GM19328 (cell line): ENCODE data around the gene EFNB2.

Experiments used
- ATAC-seq: cut with Tn5 transposase; IDR thresholded peaks from one replicate; pipeline ENCODE4 v1.9.1; 2021; ENCODE audit warnings: mild to moderate bottlenecking, moderate library complexity; ENCODE audit not compliant: unreplicated experiment

The EFNB2 gene

DNA sequence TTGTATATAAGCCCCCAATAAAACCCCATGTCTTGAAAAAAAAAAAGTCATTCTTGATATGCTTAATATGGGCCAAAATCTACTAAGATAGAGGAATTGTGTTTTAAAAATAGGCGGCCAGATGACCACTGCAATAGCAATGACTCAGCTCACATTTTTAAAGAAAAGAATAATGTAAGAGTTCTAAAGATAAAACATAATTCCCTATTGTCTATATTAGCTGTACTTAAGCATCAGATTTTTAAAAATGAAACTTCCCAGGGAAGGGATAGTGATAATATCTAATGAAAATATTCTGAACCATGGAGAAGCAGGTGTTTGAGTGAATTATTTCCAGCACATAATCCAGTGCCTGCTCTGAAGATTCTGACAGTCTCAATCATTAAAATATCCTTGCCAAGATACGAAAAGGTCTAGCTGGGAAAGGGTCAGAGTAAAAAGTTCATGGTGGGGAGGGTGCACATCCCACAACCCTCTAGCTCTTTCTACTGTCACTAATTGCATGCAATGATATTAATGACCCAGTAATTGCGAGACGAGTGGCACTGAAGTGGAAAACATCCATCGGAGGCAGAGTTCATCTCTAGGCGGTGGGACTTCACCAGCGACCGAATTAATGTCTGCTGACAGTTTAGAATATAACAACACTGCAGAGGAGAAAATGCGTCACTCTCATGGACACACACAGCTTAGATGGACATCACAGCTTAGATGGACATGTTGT is 31.6 kb downstream of the EFNB2 start:
- ATAC-seq, result no peak

DNA sequence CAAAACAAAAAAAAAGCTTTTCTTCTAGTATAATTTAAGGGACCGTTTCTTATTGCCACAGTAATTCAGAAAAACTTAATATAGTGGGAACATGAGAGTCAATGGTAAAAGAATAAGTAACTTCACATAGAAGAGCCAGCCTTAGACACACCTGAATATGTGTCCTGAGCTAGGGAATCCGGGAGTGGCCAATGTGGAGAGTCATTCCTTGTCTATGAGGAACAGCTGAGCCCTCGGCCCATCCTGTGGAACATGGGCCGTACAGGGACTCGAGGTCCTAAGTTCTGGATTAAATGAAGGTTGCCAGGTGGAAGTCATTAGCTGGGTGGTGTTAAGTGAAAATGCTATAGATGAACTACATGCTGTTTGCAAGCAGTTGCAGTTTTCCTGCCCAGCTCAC is 32.2 kb downstream of the EFNB2 start:
- ATAC-seq, result no peak

DNA sequence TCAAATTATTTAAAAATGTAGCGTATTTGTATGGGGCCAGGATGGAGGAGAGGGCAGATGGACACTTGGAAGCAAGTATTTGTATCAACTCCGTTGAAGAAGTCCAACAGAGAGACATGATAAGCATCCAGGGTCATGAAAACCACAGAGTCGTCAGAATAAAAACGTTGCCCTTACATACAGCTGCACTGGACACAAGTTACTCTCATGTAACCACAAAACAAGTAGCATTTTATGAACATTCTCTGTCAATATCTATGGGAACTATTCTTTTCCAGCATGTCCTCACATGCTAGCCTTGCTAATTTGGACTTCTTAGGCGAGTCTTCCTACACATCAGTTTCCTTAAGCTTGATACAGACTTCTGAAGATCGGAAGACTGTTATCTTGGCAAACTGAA is 35.0 kb downstream of the EFNB2 start:
- no peak for ATAC-seq

DNA sequence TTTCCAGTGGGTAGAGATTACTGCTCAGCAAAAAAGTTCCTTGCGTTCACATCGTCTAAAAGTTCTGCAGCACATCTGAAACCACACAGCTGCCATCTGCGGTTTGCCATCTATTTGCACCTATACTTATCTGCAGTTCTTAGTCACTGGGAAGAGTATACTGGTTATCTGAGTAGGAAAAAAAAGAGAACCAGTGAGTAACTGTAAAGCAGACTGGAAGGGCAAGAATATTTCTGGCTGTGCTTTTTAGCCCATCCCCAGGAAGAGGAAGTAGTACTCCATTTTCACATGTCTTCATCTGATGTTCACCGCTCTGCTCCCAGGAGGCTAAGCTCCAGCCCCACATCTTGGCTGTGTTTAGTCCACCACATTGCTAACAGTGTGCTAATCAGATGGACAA is 35.6 kb downstream of the EFNB2 start:
- no peak for ATAC-seq

DNA sequence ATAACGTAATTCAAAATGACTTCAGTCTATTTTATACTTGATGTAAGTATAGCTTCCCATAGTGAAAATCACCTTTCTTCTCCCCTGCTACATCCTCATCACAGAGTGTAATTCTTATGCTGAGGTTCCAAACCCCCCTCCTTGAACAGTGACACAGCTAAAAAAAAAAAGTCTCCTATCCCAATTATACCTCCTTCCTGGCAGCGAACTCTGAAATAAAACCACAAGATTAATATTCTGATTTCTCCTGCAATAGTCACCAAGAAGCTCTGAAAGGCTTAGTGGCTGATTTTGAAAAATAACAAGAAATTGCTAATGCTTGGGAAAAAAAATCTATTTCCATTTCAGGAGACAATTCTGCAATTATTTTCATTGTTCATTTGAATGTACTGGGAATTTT is 36.3 kb downstream of the EFNB2 start:
- no peak for ATAC-seq

DNA sequence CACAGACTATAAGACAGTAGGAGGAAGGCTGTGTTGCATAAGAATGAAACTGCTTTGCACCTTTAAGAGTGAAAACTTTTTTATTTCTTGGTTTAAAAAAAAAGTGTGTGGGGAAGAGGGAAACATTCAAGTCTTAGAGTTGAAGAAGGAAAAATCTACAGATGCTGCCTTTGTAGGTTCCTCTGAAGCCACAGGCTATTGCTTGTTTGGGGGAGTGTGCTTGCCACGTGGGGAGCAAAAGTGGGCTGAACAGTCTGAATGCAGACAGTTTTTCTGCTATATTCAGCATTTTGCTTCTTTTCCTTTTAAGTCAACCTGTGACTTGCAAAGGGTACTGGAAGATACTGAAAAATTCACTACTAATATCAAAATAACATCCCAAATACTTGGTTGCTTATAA is 36.9 kb downstream of the EFNB2 start:
- no peak for ATAC-seq

DNA sequence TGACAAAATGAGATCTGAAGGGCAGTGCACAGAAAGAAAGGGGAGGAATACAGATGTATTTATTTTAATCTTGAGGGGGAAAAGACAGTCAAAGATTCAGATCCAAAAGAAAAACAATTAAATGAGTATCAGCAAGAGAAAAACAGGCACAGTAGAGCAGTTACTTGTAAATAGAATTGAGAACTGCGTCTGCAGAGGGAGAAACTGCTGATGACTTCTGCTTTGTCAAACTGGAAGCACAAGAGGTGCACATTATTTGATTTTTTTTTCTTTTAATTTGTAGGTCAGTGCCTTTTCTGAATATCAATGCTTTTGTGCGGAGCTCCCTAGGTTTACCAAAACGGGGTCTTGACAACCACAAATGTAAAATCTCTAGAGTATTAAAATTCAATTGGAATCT is 37.3 kb downstream of the EFNB2 start:
- no peak for ATAC-seq

DNA sequence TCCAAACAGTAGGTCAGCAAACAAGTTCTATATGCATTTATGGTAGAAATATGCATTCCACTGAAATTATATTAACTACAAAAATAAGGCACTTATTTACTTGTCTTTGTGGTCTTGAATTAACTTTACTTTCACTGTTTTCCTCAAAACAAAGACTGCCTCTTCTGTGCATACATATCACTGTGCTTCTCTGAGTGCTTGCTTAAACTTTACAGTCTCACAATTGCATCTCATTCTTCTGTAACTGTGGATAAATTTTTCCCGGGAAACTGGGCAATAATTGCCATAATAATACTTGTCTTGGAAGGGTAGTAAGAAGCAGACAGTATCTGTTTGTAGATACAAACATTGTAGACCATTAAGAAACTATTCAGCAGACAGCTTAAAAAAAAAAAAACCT is 38.4 kb downstream of the EFNB2 start:
- no peak for ATAC-seq

DNA sequence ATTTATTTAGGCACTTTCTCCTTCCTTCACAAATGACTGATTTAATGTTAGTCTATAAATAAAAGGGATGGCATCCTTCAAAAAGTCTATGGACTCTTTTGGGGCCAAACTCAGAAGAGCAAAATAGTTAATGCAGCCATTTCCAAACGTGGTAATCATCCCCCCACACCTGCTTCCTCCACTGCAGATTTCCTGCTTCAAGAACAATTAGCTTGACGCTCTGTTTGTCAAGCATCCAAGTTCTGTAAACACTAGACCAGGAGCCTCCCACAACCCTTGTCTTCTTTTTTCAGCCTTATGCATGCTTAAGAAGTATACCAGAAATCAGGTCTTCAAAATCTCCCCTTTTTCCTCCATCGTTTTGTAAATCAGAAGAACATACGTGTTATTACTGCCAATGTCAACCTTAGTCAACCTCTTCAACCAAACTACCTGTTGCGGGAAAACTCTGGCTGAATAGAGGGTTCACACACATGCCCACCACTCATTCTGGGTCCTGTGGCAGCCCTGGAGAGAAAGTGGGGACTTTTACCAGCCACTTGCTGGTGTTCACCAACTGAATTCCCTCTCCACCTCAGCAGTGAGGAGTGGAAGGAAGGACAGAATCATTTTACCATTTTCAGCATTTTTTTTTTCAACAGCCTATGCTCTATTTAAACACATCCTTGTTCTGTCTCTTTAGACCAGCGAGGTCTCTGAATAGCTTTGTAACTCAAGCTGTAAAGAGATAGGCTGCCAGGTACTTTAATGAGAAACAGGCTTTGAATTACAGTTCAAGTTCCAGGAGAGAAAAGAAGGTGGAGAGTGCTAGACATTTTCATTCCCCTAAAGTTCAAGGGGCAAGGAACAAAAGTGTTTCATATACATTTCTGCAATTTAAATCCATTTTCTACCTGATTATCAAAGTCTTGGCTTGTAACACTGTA is 39.1 kb downstream of the EFNB2 start:
- ATAC-seq, result no peak

DNA sequence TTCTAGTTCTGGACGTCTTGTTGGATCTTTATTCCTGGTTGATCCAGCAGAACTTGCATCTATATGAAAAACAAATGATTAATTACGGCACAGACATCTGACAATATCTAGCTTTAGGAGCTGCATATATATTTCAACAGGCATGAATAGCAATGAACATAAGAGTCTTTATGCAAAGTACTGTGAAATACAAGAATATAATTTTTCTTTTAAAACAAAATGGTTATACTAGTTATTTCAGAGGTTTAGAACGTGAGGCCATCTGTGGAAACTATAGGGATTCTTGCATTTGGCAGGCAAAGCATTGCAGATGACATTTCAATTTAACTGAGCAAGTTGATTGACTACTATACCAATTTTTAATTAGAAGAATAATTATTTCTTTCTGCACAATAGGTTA is 40.5 kb downstream of the EFNB2 start:
- no peak for ATAC-seq

DNA sequence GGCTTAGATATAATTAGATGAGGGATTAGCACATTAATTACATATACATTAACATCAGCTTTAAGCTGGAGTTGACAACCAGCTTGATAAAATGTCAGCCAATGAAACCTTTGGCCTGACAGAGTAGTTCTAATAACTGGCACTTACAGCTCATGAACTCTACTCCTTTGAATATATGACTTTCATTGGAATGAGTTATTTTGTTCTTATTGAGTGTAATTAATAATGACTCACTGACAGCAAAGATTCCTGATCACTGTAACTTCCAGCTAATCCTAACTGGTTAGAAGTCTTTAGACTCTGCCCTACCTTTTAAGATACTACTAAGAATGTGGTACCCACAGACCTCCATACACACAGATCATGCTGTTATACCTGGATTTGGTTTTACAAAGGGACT is 41.0 kb downstream of the EFNB2 start:
- no peak for ATAC-seq

DNA sequence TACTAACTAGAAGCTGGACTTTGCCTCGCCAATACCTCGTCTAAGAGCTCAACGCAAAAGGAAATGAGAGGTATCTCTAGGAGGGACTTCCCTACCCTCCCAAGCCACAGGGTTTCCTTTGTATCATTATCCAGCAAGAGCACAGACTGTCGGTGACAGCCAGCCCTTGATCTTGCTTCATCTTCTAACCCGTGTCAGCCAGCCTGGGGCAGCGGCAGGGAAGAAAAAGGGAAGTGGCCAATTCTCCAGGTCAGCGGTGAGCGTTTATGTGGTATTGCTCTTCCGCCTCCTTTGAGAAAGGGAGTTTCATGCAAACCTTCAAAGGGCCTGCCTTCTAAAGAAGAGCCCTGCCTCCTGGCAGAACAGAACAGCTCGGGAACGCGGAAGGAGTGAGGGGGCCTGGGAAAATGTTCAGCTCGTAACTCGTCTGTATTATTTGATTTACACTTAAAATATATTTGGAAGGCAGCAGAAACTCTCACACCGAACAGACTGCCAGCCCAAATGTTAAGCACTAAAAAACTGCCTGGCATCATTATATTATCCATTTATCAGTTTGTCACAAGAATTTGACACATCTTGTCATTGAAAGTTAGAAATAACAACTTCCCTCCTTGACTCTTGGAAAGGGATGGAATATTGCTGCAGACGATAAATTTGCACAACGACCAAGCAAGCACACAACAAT is 41.8 kb downstream of the EFNB2 start:
- ATAC-seq, result peak; percentile 58

DNA sequence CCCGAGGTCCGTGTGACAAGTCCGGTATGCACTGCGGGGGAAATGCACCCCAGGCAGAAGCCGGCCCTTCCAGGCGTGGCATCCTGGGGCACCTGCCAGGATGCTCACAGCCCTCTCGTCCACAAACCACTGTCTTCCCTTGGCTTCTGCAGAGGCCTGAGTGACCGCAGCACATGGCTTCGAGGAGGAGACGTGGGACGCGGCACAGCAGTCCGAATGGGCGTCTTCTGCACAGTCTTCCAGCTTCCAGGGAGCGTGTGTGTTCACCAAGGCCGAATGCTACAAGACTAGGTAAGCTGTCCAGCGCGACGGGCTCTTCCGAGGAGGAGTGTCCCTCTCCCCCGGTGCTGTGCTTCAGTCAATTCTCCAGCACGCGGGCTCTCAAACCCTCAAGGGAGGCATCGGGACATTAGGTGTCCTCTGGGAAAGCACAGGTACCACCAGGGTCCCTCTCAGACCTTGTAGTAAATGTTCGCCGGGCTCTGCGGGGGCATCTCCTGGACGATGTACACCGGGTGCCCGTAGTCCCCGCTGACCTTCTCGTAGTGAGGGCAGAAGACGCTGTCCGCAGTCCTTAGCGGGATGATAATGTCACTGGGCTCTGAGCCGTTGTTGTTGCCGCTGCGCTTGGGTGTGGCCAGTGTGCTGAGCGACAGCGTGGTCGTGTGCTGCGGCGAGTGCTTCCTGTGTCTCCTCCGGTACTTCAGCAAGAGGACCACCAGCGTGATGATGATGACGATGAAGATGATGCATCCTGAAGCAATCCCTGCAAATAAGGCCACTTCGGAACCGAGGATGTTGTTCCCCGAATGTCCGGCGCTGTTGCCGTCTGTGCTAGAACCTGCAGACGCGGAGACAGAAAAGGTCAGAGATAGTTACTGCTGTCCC is 42.6 kb downstream of the EFNB2 start:
- no peak for ATAC-seq

DNA sequence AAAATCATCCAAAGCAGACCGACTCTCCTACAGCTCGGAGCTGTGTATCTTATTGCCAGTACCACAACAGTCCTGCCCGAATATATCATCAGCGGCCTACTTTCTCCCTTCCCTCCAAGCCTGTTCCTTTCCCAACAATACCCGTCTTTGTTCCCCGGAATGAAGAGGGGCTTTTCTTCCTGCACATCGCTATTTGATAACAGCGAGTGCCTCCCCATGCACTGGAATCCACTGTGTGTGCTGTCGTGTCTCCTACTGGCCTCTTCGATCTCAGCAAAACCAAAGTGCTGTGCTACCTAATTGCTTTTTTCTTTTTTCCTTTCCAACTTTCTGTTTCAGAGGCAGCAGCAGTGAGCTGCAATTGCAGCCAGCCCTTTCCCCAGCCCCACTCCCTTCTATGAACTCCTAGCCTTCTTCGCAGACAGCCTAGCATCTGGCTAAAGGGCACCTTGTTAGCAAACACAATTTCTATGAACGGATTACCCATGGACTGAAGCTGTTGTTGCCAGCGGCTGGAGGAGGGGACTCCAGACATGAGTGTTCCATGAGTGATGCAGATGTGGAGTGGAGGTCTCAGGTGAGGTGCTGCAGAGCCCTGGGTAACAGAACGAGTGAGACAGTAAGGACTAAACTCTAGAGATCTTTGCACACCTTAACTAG is 43.4 kb downstream of the EFNB2 start:
- no peak for ATAC-seq

DNA sequence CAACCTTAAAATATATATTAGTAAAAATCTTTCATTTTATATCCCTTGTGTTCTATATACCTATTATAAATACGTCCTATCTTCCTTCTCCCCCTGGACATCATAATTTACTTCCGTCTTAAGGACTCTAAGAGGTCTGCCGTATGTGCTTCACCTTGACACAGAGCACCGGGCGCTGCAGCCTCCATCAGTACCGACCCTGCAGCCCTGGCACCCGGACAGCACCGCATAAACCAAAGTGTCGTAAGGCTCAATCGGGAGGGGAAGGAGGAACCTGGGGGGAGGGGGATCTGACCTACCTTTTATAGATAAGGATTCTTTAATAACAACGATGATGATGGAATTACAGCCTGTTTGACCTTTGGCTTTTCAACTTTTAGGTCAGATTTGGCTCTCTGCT is 44.0 kb downstream of the EFNB2 start:
- ATAC-seq, result no peak

DNA sequence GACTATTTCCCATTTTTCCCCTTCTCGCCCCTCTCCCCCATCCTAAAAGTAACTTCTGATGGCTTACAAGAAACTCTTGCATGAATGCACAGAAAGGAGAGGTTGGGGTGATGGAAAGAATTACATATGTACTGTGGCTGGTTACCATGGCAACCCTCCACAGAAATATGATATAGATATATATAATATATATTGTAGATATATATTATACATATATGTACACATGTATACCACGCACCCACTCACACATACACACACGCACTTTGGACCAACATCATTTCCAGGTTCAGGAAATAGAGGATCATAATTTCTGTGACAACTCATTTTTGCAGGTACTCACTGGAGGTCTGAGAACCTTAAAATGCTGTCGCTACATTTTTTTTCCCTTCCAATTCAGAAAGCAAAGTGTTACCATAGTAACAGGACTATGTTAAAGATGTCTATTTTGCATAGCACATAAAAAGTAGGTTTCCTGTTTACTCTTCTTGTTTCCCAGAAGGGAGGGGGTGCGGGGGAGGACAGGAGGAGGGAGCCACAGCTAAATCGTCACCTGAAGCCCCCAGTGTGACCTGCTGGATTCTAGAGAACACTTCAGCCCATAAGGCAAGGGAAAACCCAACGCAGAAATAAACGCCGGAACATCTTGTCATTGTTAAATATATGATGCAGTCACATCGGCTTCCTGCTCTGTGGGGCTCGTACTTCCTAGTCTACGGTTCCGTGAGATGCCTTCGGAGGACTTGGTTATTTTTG is 44.7 kb downstream of the EFNB2 start:
- no peak for ATAC-seq

DNA sequence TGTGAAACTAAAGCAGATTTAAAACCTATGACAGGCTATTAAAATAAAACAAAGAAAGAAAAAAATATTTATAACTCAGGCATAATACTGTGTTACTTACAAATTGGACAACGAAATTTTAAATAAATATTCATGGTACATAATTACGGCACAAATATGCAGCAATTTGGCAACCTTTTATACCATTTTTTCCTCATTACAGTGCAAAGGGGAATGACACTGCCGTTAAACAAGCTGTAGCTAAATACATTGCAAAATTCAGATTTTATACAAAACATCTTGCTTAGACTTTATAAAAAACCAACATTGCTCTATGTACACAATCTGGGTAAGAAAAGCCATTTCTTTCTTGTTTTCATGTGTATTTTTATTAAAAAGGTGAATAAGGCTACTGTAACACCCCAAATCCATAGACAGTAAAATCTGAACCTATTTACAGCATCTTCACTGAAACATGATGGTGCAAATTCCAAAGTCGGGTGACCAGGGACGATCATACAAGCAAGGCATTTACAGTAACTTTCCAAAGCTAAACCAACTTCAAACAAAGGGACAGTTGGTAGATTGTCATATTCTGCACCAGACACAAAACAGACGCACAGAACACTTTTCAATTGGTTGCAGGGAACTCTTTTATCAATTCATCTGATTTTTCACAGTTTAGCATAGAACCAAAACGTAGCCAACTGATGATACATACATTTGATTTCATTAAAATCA is 45.5 kb downstream of the EFNB2 start:
- no peak for ATAC-seq

DNA sequence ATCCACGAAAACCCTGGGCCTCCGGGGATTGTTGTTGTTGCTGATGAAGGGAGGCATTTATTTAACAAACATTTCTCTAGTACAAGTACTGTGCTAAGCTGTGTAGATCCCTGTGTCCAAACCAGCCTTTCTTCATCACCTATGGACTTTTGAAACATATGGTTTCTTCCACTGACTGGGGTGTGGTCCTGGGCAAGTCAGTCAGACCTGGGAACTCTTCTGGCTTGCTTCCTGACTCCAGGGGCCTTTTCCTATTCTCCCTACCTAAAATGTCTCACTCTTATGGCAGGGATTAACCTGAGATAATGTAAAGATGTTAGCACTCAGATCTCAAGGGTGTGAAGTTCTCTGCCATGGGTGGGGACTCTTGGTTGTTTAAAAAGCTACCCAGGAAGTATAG is 46.8 kb downstream of the EFNB2 start:
- ATAC-seq, result no peak

DNA sequence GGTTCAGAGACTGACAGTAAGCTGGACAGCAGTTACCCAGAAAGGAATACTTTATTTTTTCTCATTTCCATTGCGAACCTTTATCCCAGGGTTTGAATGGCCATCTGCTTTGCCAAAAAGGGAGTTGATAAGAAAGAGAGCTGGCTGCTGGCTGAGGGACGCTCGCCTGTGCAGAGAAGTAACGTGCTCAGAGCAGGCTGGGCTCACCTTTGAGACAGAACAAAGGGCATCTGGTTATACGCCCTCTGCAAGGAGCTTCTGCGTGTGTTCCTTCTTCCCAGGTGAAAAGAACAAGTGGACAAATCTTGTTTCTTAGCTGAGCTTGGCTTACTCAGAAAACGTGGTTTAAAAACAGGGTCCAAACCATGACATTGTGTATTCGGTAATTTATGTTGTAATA is 47.4 kb downstream of the EFNB2 start:
- ATAC-seq, result no peak
